Measurements from ENCODE around the gene AMDHD2.
"Not testable (repeated sequence)": the region's sequence is repeated elsewhere in the genome, so short reads cannot be mapped to it uniquely, and the experiment has no call there.

DNA sequence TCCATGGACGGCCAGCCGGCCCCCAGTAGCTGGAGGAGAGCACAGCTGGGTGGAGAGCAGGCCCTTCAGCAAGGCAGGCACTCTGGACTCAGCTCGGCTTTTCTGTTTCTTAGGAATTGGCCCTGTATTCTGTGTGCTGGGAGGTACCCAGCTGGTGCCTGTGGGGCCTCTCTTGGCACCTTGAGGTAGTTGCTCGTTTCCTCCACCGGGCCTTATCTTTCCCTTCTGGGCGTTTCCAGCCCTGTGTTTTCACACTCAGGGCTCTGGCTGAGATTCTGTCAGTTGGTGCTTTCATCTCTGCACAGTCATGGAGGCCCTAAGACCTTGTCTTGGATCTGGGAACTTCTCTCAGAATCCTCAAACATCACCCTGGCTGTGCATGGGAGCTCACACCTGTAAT, 47.3 kb downstream of the AMDHD2 start:
- TF ChIP-seq, protein P1, sequence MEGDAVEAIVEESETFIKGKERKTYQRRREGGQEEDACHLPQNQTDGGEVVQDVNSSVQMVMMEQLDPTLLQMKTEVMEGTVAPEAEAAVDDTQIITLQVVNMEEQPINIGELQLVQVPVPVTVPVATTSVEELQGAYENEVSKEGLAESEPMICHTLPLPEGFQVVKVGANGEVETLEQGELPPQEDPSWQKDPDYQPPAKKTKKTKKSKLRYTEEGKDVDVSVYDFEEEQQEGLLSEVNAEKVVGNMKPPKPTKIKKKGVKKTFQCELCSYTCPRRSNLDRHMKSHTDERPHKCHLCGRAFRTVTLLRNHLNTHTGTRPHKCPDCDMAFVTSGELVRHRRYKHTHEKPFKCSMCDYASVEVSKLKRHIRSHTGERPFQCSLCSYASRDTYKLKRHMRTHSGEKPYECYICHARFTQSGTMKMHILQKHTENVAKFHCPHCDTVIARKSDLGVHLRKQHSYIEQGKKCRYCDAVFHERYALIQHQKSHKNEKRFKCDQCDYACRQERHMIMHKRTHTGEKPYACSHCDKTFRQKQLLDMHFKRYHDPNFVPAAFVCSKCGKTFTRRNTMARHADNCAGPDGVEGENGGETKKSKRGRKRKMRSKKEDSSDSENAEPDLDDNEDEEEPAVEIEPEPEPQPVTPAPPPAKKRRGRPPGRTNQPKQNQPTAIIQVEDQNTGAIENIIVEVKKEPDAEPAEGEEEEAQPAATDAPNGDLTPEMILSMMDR (IDR thresholded peaks at IDR 0.05; ENCODE audit: low read depth, low read length, poor library complexity, severe bottlenecking) = not testable (repeated sequence)
- not testable (repeated sequence) for TF ChIP-seq EZH2phosphoT487 (IDR thresholded peaks at IDR 0.05; ENCODE audit: borderline replicate concordance, low read length)

Data from DOHH2 (cell line).